Brain microvascular endothelial cell (primary cell): ENCODE results near the gene TLK1.

ENCODE experiments used
- DNase-seq: peaks from one replicate; pipeline ENCODE4 v3.0.0-alpha.2; 2020
- H3K27ac ChIP-seq: fragments of 250-450 bp; sonication (Bioruptor Pico); 2 replicates; pipeline ENCODE4 v1.5.1; 2020; ENCODE audit warnings: mild to moderate bottlenecking, moderate library complexity
- H3K27me3 ChIP-seq: fragments of 250-450 bp; sonication (Bioruptor Pico); replicated peaks from 2 replicates; pipeline ENCODE4 v1.5.1; 2020; ENCODE audit warnings: mild to moderate bottlenecking
- H3K36me3 ChIP-seq: fragments of 250-450 bp; sonication (Bioruptor Pico); replicated peaks from 2 replicates; pipeline ENCODE4 v1.5.1; 2020; ENCODE audit warnings: mild to moderate bottlenecking
- H3K4me3 ChIP-seq: 2 replicates; pipeline ENCODE4 v1.5.1; 2011; ENCODE audit warnings: low read depth, mild to moderate bottlenecking, control low read depth, low read length, moderate library complexity
- CTCF ChIP-seq: IDR thresholded peaks from 2 replicates; pipeline ENCODE4 v1.5.1; 2011; ENCODE audit warnings: low read depth, mild to moderate bottlenecking, moderate library complexity, low read length, control low read depth, inconsistent platforms; ENCODE audit errors: missing control alignments
- in situ Hi-C: cut with HindIII; loops from 2 replicates; pipeline ENCODE4 v1.10.0; 2017; ENCODE audit warnings: low sequenced_read_pairs, low pct_ligation_motif_present

Gene TLK1

GRCh38 chr2:171178993-171179392, 18.3 kb upstream of the TLK1 start:
- no peak overlapping the region for H3K4me3 ChIP-seq
- in situ Hi-C loops = no loop called here
- TF ChIP-seq CTCF = no peak

DNA sequence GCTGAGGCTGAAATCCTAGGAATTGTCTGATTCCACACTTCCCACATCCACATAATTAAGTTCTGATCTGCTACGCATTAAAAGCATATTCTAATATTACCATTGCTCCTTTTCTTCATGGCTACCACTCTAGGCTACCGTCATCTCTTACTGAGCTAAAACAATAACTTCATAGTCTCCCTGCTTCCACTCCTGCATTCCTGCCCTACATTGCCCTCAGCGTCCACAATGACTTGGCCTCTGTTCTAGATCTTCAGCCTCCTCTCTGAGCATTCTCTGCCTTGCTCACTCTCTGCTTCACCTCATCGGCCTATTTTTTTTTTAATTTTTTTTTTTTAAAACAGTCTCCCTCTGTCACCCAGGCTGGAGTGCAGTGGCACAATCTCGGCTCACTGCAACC, 15.8 kb upstream of the TLK1 start:
- no peak for TF ChIP-seq CTCF
- Histone ChIP-seq H3K27me3 (no peaks in the 10 kb centered on the region), H3K27ac (no peak overlapping the region)

More at GRCh38 chr2:171178993-171179392, 18.3 kb upstream of the TLK1 start:
- H3K27ac ChIP-seq = no peak overlapping the region
- no peaks in the 10 kb centered on the region for H3K27me3 ChIP-seq
- no peak for DNase-seq
- no peaks in the 10 kb centered on the region for H3K36me3 ChIP-seq

DNA sequence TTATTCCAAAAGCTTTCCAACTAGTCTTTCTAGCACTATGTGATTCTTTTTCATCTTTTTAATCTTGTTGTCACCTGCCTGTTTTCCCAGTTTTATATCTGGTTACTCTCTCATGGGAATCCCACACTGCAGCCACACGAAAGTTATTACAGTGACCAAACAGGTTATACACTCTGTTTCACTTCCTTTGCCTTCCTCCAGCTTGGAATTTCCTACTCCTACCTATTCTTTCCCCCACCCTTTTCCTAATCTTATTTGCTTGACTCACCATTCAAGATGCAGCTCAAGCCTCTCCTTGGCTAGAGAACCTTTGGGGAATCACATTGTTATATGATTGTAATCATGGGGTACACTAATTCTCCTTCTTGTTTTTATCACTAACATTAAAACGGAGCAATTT, 13.4 kb upstream of the TLK1 start:
- Histone ChIP-seq H3K27ac (no peak overlapping the region), H3K27me3 (no peaks in the 10 kb centered on the region), H3K36me3 (no peaks in the 10 kb centered on the region), H3K4me3 (no peak overlapping the region)
- in situ Hi-C loops = loop anchor here (25.0 kb wide), 2 partner anchors 212 to 238 kb away; no protein-coding TSS in a partner anchor
- no peak for DNase-seq
- no peak for TF ChIP-seq CTCF

More for the DNA sequence above, 15.8 kb upstream of the TLK1 start:
- in situ Hi-C loops = no loop called here
- DNase-seq = no peak
- H3K36me3 ChIP-seq = no peaks in the 10 kb centered on the region
- no peak overlapping the region for H3K4me3 ChIP-seq

- no peaks in the 10 kb centered on the region for H3K27me3 ChIP-seq
- TF ChIP-seq CTCF = no peak
- DNase-seq = peak; percentile 3
- no peaks in the 10 kb centered on the region for H3K36me3 ChIP-seq
- in situ Hi-C loops = loop anchor here (25.0 kb wide), 2 partner anchors 211 to 239 kb away; no protein-coding TSS in a partner anchor
- no peak overlapping the region for H3K4me3 ChIP-seq
- H3K27ac ChIP-seq = no peak overlapping the region
Observed at GRCh38 chr2:171173087-171173486, 12.4 kb upstream of the TLK1 start.

DNA sequence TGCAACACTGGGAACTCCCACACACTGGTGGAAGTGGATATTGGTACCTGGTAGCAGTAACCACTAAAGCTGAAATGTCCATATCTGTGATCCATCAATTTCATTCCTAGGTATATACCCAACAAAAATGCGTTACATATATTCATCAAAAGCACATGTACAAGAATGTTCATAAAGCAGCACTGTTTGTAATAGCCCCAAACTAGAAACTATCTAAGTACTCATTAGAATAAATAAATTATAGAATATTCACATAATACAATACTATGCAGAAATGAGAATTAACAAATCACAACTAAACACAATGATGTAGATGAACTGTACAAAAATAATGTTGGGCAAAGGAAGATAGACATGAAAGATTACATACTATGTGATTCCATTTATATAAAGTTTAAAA, 11.1 kb upstream of the TLK1 start:
- in situ Hi-C loops = loop anchor here (25.0 kb wide), 2 partner anchors 210 to 240 kb away; no protein-coding TSS in a partner anchor
- Histone ChIP-seq H3K4me3 (no peak overlapping the region), H3K27ac (no peak overlapping the region), H3K27me3 (no peaks in the 10 kb centered on the region), H3K36me3 (no peaks in the 10 kb centered on the region)
- no peak for DNase-seq
- no peak for TF ChIP-seq CTCF

GRCh38 chr2:171169839-171170238, 9.1 kb upstream of the TLK1 start:
- Histone ChIP-seq H3K4me3 (no peak overlapping the region), H3K27me3 (no peaks in the 10 kb centered on the region), H3K36me3 (no peaks in the 10 kb centered on the region), H3K27ac (no peak overlapping the region)
- in situ Hi-C loops = loop anchor here (25.0 kb wide), 2 partner anchors 208 to 242 kb away; no protein-coding TSS in a partner anchor
- no peak for DNase-seq
- no peak for TF ChIP-seq CTCF
